GM21619 (cell line): ENCODE measurements around the gene ZNF76.
A peak's percentile ranks its signal among the peaks of the same experiment; 100 is the strongest.
"Not testable (repeated sequence)": the region's sequence is repeated elsewhere in the genome, so short reads cannot be mapped to it uniquely, and the experiment has no call there.

Source experiments
- ATAC-seq: cut with Tn5 transposase; IDR thresholded peaks from one replicate; pipeline ENCODE4 v1.9.1; 2021; ENCODE audit not compliant: unreplicated experiment

The ZNF76 gene

DNA sequence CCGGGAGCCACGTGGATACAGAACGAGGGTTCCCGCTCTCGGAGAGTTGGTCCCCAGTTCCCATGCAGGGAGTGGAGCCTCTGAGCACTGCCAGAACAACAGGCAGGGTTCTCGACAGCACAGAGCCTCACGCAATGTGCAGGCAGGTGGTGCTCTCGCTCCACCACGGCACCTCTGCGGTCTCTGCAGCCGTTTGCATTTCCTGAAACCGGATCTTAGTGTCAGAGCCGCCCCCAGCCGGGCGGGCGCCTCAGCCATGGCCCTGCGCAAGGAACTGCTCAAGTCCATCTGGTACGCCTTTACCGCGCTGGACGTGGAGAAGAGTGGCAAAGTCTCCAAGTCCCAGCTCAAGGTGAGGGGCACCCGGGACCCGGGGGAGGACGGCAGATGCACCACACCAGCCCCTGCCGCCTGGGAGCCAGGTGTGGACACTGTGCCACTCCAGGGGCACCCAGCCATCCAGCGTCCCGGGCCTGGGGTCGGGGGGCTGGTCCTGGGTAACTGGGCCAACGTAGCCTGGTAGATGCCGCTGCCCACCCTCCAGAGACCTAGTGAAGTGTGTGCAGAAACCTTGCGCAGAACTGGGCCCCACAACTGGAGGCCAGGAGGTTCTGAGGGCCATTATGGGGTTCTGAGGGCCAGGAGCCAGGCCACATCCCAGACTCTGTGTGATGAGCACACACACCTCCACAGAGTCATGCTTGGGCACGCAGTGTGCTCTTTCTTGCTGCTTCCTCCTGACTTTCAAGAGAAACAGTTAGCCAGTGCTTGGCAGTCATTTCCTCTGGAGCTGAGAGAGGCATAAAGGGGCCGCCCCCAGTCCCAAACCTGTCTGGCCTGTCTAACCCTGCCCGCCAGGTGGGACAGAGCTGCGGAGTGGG lies 38.3 kb downstream of the ZNF76 start, which contains the start of gene DEF6:
Gene DEF6, plus strand, starts transcription at position 218 of the 881 bp plus-strand sequence. Its CDS starts 39 bp downstream, at position 257.
- ATAC-seq = peak; percentile 75

DNA sequence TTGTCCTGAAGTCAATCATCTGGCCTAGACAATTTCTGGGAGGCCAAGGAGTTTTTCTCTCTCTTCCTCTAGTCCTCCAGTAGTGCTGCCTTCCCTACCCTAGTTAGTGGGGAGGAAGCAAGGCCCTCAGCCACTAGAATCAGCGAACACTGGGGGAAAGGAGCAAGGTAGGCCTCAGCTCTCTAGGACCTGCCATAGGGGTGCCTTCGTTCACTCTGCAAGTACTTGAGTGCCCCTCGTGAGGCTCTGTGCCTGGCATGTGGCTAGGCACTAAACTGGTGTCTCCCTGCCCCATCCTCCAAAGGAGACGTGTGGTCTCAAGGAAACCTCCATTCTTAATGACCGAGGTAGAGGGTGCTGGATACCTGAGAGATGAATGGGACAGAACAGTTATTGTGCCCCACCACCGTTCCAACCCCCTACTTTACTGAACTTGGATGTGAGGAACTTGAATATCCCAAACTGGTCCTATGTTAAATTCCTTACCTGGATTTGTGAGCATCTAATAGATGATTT lies 39.1 kb downstream of the ZNF76 start:
- ATAC-seq = no peak

DNA sequence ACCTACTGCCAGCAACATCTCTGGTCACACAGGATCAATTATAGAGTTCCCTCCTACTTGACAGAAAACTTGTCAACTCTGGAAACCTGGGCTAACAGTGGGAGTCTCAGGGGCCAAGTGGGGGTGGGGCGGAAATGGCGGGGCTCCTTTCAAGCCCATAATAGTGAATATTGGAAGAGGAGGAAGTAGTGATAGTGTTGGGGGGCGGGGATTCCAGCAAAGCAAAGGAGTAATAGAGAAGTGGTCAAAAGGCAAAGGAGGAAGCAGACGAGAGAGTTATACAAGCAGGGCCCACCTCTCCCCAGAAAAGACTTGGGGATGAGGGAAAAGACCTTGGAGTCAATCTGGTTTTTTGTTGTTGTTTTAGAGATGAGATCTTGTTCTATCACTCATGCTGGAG lies 40.1 kb downstream of the ZNF76 start:
- ATAC-seq = no peak

DNA sequence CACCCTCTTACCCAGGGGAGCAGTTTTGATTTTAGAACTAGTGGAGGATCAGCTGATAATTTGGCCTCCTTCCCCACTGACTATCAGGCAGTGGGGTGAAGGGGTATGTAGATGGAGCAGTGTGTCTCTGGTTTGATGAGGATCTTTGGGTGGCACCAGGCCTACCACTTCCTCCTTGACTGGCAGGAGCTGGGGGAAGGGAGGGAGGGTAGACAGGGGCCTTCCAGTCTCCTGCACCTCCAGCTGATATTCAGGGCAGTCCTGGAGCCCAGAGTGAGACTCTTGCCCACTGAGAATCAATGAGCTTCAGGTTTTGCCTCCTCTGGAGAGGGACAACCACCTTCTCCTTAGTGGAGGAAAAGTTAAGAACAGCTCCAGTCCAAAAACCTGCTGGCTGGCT lies 41.3 kb downstream of the ZNF76 start:
- ATAC-seq = no peak

- ATAC-seq = peak; percentile 68
Observed at GRCh38 chr6:35302604-35303241, 43.2 kb downstream of the ZNF76 start.

DNA sequence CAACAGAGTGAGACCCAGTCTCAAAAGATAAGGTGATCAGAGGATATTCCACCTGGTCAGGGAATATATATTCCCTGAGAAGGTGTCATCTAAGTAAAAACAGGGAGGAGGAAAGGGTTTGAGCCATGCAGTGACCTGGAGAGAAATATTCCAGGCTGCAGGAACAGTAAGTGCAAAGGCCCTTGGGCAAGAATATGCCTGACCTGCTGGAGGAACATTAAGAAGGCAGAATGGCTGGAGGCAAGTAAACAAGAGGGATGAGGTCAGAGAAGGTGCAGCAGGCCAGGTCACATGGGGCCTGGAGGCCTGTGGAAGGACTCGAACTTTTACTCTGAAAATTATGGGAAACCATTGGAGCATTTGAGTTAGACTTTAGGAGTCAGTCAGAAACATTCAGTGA lies 44.8 kb downstream of the ZNF76 start:
- no peak for ATAC-seq

DNA sequence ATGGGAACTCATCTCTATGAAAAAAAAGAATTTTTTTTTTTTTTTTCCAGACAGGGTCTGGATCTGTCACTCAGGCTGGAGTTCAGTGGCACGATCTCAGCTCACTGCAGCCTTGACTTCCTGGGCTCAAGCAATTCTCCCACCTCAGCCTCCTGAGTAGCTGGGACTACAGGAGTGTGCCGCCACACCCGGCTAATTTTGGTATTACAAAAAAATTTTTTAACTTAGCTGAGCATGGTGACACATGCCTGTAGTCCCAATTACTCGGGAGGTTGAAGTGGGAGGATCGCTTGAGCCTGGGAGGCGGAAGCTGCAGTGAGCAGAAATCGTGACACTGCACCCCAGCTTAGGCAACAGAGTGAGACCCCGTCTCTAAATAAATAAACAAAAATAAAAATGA lies 45.6 kb downstream of the ZNF76 start:
- ATAC-seq = no peak

DNA sequence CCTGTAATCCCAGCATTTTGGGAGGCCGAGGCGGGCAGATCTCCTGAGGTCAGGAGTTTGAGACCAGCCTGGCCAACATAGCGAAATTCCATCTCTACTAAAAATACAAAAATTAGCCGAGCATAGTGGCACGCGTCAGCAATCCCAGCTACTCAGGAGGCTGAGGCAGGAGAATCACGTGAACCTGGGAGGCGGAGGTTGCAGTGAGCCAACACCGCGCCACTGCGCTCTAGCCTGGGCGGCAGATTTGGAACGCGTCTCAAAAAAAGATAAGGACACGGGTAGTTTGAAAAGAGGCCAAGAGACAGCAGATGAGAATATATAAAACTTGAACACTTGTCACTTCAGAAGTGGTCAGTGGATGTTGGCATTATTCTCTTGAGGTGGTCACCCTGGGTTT lies 47.6 kb downstream of the ZNF76 start:
- ATAC-seq = not testable (repeated sequence)

DNA sequence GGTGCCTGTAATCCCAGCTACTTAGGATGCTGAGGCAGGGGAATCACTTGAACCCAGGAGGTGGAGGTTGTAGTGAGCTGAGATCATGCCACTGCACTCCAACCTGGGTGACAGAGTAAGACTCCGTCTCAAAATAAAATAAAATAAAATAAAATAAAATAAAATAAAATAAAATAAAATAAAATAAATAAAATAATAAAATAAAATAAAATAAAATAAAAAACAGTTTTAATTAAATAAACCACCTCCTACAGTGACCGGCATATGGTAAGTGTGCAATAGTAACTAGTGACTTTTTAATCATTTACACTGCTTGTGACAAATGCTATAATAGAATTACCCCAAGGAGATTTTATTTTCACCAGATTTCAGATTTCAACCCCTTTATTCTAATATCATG lies 49.0 kb downstream of the ZNF76 start:
- not testable (repeated sequence) for ATAC-seq

- no peak for ATAC-seq
Observed at GRCh38 chr6:35309611-35310264, 50.2 kb downstream of the ZNF76 start.

- ATAC-seq = no peak
Observed at GRCh38 chr6:35310265-35310831, 50.8 kb downstream of the ZNF76 start.

DNA sequence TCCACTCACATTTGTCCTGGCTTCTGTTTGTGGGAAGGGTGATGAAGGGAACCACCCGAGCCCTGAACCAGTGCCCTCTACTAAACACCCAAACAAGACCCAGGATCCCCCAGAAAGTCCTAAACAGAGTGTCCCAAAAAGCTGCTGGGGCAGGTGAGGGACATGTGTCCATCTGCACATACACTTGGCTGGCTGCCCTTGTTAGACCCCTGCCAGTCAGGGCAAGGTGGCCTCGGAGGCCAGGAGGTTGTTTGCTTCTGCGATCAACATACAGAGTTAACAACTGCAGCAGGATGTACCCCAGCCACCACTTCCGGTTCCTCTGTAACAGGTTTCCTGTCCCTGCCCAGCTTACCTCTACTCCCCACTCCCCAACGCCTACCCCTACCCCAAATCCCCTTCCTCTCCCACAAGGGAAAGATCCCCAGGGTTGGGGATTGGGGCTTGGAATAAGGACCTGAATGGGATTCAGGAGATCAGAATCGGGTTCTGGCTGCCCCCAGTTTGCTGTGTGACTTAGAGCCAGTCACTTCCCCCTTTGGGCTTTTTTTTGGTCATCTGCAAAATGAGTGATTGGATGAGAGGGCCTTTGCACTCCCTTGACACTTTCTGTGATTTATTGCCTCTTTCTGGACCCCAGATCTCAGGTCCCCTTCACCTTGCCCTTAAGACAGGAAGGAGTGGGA lies 52.0 kb downstream of the ZNF76 start:
- ATAC-seq = no peak

DNA sequence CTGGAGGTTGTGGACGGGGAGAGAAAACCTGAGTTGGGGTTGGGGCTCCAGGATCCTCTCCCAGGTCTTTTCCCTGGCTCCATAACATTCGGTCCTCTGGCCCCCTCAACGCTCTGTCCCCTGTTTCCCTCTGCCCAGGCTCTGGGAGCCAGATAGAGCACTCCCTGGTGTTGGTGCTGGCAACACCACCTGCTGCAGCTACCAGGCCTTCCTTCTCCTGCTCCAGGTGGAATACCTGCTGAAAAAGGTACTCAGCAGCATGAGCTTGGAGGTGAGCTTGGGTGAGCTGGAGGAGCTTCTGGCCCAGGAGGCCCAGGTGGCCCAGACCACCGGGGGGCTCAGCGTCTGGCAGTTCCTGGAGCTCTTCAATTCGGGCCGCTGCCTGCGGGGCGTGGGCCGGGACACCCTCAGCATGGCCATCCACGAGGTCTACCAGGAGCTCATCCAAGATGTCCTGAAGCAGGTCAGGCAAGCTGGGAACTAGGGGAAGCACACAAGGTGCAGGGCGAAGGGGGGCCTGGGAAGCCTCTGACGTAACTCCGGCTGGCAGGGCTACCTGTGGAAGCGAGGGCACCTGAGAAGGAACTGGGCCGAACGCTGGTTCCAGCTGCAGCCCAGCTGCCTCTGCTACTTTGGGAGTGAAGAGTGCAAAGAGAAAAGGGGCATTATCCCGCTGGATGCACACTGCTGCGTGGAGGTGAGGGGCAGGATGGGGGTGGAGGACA lies 52.7 kb downstream of the ZNF76 start:
- no peak for ATAC-seq

DNA sequence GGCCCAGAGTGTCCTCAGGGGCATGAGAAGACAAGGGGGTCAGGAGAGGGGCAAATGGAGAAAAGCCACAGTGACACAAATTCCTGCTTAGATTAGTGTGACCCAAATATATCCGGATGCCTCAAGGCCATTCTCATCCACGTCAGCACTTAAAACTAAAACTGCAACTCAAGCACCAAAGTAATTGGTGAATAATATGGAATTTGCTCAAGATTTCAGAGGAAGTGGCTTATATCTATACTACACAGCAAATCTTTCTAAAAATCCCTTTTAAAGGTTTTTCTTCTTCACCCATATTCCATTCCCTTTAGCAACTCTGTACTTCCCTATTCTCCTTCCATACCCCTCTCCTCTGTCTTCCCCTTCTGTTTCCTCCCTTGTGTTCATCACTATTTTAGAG lies 53.3 kb downstream of the ZNF76 start:
- no peak for ATAC-seq

DNA sequence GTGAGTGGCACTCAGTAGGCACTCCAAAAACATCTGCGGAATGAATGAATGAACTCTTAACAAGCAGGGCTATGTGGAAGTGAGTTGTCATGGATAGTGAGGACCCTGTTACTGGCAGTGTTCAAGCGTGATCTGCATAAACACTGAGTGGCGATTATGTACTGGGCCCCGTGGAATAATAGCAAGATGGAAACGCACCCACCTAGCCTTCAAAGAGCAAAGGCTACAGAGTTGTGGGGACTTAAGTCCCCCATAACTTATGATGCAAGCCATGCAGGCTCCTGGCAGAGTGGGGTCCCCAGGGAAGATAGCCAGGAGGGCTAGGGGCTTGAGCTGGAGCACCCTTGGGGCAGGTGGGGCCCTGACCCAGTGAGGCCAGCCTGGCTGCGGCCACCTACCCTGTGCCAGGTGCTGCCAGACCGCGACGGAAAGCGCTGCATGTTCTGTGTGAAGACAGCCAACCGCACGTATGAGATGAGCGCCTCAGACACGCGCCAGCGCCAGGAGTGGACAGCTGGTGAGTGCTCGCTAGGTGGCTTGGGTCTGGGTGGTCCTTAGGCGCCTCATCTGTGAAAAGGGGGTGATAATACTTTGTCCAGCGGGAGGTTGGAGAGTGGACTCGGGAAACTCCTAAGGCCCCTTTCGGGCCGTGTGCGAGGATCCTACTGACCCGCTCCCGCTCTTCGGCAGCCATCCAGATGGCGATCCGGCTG lies 58.1 kb downstream of the ZNF76 start:
- ATAC-seq = no peak

DNA sequence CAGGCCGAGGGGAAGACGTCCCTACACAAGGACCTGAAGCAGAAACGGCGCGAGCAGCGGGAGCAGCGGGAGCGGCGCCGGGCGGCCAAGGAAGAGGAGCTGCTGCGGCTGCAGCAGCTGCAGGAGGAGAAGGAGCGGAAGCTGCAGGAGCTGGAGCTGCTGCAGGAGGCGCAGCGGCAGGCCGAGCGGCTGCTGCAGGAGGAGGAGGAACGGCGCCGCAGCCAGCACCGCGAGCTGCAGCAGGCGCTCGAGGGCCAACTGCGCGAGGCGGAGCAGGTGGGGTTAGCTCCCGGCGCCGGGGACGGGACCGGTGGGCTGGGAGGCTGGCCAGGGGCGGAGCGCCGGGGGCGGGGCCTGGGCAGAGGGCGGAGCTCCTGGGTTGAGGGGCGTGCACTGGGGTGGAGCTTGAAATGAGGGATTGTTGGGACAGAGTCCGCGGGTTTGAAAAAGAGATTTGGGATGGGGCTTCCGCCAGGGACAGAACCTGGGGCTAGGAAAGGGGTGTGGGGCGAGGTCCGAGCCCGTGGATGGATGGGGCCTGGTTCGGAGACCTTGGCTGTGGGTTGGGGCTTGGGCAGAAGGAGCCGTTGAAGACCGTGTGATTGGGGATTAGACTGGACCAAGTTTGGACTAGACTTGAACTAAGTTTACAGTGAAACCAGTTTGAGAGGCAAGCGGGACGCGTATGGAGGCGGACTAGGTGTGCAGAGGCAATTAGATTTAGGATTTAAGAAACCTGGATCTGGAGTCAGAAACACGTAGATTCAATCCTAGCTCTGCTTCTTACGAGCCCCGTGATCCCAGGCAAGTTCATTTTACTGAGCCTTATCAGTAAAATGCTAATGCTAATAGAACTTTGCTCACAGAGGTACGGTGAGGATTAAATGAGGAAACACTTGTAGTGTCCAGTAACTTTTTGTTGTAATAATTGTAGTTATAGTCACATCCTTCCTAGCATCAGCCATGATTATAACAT lies 58.9 kb downstream of the ZNF76 start:
- ATAC-seq = no peak

GRCh38 chr6:35319346-35320030 lies 60.0 kb downstream of the ZNF76 start:
- no peak for ATAC-seq

DNA sequence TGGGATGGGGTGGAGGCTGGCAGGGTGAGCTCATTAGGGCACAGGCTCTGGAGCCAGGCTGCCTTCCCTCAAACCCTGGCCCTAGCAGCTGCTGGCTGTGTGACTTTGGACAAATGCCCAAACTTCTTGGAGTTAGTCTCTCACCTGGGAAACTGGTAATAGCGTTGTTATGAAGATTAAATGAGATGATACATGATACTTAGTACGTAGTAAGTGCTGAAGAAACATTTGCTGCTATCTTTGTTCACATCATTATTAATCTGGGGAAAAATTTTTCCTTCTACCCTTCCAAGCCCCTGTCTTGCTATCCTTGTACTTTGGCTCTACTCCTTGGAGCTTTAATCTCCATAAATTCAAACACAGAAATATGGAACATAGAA lies 60.5 kb downstream of the ZNF76 start:
- ATAC-seq = no peak
